KOPT-K1 (cell line): ENCODE measurements around the gene ATP6V1E1.

ENCODE experiments used
- H3K27ac ChIP-seq: fragments of 200-600 bp; sonication (generic); 2 replicates; pipeline ENCODE4 v1.5.1; 2016; ENCODE audit warnings: antibody characterized with exemption, mild to moderate bottlenecking, low read depth, low read length; ENCODE audit not compliant: poor library complexity, severe bottlenecking
- H3K36me3 ChIP-seq: fragments of 200-600 bp; sonication (generic); 2 replicates; pipeline ENCODE4 v1.5.1; 2017; ENCODE audit warnings: antibody characterized with exemption, mild to moderate bottlenecking, low read length, moderate library complexity; ENCODE audit not compliant: insufficient read depth
- H3K9me3 ChIP-seq: fragments of 200-600 bp; sonication (generic); 2 replicates; pipeline ENCODE4 v1.5.1; 2017; ENCODE audit warnings: antibody characterized with exemption, low read length, mild to moderate bottlenecking; ENCODE audit not compliant: insufficient read depth, poor library complexity, severe bottlenecking

ATP6V1E1 gene

DNA sequence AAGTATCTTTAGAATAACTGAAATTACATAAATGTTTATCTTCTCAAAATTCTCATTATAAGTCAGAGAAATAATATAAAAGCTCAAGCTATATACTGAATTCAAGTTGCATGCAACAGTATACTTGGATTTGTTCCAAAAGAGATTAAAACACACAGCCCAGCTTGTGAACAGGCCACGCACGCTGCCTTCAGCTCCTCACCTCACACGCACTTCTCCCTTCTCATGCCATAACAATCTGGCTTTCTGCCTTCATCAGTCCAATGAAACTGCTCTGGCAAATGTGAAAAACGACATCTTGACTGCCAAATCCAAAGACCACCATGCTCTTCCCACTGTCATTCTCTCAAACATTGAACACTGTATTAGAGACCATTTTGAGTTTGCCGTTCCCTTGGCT, 22.1 kb downstream of the ATP6V1E1 start:
- peaks cover 66% of the 10 kb centered on the region for H3K36me3 ChIP-seq
- H3K9me3 ChIP-seq: no peaks in the 10 kb centered on the region
- H3K27ac ChIP-seq: no peak overlapping the region

DNA sequence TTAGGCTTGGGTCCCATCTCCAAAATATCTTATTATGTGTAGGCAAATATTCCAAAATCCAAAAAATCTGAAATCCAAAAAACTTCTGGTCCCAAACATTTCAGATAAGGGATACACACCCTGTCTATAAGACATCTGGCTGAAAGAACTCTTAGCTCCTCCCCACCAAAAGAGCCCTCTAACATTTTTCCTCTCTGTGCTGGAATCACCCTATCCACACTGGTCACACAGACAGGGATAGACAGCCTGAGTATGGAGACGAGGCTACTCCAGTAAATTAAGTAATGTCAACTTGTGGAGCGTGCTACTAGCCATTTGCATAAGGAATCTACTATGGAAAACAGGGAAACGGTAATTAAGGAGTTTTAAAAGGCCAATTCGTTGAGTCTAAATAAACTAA, 24.9 kb downstream of the ATP6V1E1 start:
- Histone ChIP-seq H3K9me3 (no peaks in the 10 kb centered on the region), H3K36me3 (peaks cover 72% of the 10 kb centered on the region), H3K27ac (no peak overlapping the region)

DNA sequence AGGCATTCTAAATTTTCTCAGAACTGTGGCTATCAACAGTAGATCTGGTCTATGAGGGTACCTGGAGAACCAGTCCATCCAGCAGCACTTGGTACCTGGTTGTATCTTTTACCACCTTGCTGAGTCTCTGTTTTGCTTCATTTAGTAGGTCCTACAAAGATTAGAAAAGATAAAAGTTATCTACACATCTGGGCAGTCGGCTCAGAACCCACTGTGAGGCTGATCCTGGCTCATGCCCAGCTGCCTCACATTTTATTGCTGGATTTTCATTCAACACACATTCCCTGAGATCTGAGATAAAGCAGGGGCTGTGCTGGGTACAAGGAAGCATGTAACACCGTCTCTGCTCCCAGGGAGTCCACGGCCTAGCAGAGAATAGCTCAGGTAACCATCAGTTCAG, 27.5 kb downstream of the ATP6V1E1 start:
- H3K27ac ChIP-seq: no peak overlapping the region
- H3K36me3 ChIP-seq: peaks cover 73% of the 10 kb centered on the region
- no peaks in the 10 kb centered on the region for H3K9me3 ChIP-seq

DNA sequence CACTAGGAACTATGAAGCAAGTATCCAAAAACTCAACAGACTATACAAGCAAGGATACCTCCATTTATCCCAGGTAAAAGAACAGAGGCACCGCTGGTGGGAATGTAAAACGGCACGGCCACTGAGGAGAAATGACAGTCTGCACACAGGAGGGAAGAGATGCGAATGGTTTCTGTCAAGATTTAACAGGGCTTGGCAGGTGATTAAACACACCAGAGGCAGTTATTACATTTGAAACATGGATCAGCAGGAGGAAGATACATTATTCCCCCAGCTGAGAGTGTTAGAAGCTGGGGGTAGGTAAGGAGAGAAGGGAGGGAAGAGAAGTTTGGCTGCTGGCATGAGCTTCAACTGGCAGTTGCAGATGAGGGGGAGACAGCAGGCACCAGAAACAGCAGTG, 30.2 kb downstream of the ATP6V1E1 start:
- H3K36me3 ChIP-seq: peaks cover 86% of the 10 kb centered on the region
- H3K27ac ChIP-seq: no peak overlapping the region

DNA sequence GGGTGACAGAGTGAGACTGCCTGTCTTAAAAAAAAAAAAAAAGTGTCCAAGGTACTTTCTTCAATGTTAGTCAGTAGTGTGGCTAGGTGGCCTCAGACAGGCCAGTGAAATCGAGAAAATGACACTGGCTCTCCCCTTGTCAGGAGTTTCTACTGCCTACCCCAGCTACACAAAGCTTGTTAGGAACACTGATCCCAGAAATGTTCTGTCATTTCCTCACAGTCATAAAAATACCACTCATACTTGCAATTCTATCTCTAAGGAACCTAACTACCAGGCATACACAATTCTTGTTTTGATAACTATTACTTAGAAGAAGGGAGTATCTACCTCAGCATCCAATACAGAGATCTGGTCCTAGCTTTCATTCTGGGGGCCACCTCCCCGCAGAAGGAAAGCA, 31.3 kb downstream of the ATP6V1E1 start:
- no peak overlapping the region for H3K27ac ChIP-seq
- H3K9me3 ChIP-seq: no peaks in the 10 kb centered on the region
- H3K36me3 ChIP-seq: peaks cover 94% of the 10 kb centered on the region

More for the DNA sequence above, 30.2 kb downstream of the ATP6V1E1 start:
- no peaks in the 10 kb centered on the region for H3K9me3 ChIP-seq

DNA sequence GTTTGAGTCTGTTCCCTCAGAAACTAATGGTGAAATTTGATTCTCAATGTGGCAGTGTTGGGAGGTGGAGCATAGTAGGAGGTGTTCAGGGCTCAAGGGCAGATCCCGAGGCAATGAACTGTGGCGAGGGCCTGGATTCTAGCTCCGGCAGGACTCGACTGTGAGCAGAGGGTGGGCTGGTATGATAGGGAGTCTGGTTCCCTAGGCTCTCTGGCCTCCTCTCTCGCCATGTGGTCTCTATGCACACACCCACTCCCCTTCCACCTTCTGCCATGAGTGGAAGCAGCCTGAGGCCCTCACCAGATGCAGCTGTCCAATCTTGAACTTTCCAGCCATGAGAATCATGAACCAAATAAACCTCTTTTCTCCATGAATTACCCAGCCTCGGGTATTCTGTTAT, 32.3 kb downstream of the ATP6V1E1 start:
- Histone ChIP-seq H3K36me3 (peaks cover 100% of the 10 kb centered on the region), H3K27ac (no peak overlapping the region), H3K9me3 (no peaks in the 10 kb centered on the region)

DNA sequence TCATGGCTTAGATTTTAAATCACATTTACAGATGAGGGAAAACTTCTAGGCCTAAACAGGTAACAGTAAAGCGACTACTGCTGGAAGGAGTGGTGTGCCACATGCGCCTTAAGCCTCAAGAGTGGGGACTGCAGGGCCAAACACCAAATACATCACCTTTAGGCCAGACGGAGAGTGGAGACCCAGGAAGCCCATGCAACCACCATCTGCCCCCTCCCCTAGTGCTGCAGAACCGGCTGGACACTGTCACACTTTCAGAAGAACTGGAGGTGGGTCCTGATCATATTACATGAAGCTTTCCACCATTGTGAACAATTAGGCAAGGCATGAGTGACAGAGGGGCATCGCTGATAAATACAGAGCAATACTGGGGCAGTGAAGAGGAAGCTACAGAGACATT, 36.3 kb downstream of the ATP6V1E1 start:
- Histone ChIP-seq H3K27ac (no peak overlapping the region), H3K36me3 (peaks cover 80% of the 10 kb centered on the region)

DNA sequence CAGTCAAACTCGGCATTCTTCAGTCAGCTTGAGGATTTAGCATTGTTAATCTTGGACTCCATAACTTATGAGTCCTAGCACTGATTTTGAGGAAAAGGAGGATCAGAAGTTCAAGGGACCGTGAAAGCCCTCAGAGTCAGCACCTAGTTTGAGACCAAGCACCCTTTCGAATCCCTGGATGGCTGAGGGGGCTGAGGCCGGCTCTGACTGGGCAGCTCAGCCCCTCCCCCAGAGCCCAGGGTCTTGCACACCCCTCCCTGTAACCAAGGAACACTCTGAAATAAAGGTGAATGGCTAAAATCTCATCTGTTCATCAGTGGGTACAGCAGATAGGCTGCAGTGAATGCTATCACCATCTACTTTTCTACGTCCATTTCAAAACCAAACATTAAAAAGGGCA, 38.0 kb downstream of the ATP6V1E1 start:
- H3K36me3 ChIP-seq: peaks cover 63% of the 10 kb centered on the region
- H3K27ac ChIP-seq: no peak overlapping the region
- no peaks in the 10 kb centered on the region for H3K9me3 ChIP-seq

More for the DNA sequence above, 36.3 kb downstream of the ATP6V1E1 start:
- no peaks in the 10 kb centered on the region for H3K9me3 ChIP-seq

DNA sequence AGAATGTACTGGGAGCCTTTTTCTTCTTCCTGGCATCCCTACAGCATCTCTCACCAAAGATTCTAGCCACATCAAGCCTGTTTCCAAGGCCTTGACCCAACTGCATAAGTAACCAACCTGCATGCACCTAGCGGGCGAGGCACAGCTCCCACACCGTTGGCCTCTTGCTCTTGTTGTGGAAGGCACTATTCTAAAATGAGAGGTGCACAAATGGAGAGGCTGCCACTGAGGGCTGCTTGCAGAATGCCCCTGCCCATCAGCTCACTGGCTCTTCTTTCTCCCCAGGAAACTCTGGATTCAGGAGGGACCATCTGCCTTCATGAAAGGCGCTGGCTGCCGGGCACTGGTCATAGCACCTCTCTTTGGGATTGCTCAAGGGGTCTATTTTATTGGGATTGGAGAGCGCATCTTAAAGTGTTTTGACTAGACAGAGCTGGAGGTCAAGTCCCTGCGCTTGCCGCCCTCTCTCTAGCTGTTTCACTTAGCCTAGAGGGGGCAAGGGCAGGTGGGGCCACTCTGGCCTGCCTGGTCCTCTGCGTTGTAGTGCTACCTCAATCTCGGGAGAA, 38.7 kb downstream of the ATP6V1E1 start:
- Histone ChIP-seq H3K27ac (no peak overlapping the region), H3K36me3 (peaks cover 57% of the 10 kb centered on the region), H3K9me3 (no peaks in the 10 kb centered on the region)

DNA sequence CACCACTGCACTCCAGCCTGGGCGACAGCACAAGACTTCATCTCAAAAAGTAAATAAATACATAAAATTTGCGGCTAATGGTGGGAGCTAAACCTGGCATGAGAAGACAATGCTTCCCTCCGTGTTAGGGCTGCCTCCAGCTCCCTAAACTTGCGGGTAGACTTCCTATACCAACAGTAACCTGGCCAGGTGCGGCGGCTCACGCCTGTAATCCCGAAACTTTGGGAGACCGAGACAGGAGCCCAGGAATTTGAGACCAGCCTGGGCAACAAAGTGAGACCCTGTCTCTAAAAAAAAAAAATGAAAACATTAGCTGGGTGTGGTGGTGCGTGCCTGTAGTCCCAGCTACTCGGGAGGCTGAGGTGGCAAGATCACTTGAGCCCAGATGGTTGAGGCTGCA, 39.9 kb downstream of the ATP6V1E1 start:
- Histone ChIP-seq H3K36me3 (peaks cover 44% of the 10 kb centered on the region), H3K9me3 (no peaks in the 10 kb centered on the region), H3K27ac (no peak overlapping the region)

DNA sequence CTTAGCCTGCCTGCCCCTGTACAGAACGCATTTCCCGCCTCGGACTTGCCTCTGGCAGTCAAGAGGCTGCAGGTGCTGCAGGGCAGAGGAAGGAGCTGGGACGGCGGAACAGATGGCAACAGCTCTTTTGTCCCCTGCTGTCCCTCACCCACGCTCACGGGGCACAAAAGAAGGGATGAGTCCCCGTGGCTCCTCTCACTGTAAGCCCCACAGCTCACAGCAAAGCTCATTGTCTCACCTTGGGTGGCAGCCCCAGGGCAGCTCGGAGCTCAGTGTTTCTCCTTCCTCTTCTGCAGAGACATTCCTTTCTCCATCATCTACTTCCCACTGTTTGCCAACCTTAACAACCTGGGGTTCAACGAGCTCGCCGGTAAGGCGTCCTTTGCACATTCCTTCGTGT, 40.9 kb downstream of the ATP6V1E1 start:
- Histone ChIP-seq H3K36me3 (peaks cover 34% of the 10 kb centered on the region), H3K9me3 (no peaks in the 10 kb centered on the region), H3K27ac (no peak overlapping the region)

DNA sequence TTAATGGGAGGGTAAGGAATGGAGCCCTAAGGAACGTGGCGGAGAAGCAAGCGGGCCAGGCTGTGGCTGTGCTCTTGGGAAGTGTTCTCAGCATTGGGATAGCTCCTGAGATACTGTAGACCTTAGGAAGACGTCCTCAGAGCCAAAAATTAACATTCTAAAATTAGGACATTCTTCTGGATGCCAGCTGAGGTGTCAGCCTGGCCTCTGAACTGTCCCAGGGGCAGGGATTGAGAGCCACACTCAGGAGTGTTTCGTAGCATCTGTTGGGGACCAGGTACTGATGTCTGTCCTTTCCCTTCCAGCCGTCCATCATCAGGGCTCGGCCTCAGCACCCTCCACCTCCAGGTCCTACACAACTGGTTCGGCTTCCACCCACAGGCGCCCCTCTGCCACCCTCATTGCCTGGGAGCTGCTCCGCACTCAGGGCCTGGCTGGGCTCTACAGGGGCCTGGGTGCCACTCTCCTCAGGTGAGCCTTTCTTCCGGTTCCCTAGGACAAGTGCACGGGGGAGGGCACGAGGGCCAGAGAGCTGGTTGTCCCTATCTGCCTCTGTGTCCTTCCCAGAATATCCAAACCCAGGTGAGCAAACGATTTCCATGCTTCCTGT, 41.6 kb downstream of the ATP6V1E1 start:
- H3K36me3 ChIP-seq: peaks cover 27% of the 10 kb centered on the region
- H3K9me3 ChIP-seq: no peaks in the 10 kb centered on the region
- H3K27ac ChIP-seq: no peak overlapping the region

DNA sequence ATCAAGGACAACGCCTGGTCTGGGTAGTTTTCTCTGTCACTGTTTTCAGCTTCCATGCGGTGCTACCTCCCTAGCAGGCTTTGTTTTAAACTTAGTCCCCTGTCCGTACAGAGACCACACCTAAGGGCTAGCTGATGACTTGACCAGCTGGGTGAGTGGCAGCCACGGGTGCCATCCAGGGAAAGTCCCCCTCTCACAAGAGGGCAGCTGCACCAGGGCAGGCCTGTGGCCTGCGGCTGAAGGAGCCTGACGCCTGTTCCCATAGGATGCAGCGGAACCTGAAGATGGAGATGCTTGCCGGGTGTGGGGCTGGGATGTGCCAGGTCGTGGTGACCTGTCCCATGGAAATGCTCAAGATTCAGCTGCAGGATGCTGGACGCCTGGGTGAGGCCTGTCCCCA, 45.4 kb downstream of the ATP6V1E1 start:
- H3K27ac ChIP-seq: no peak overlapping the region
- no peaks in the 10 kb centered on the region for H3K36me3 ChIP-seq
- H3K9me3 ChIP-seq: no peaks in the 10 kb centered on the region

DNA sequence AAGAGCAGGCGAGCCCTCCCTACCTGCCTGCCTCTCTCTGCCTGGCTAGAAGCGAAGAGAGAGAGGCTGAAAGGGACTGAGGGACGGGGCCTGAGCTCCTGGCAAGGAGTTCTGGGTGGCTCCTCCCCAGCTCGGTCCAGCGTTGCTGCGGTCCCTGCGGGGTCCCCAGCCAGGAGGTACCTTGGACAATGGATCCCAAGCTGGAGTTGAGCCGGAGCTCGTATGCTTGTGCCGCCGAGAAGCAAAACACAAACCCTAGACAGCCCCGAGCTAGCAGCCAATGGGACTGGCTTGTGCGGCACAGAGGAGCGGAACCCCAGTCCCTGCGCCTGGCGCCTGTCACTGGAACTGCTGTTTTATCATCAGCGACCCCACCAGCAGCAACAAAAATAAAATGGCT, 46.9 kb downstream of the ATP6V1E1 start:
- no peaks in the 10 kb centered on the region for H3K36me3 ChIP-seq
- H3K9me3 ChIP-seq: no peaks in the 10 kb centered on the region
- no peak overlapping the region for H3K27ac ChIP-seq

DNA sequence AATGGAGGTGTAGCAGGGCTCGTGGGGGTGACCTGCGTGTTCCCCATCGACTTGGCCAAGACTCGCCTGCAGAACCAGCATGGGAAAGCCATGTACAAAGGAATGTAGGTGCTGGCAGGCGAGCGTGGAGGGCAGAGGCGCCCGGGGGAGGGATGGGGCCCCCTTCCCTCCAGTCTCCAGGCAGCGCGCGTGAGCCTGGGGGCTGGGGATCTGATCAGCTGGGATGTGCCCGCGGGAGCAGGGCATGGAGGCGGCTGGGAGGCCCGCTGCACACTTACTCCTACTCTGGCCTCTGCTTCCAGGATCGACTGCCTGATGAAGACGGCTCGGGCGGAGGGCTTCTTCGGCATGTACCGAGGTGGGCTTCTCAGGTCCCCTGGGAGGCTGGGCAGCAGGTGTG, 47.5 kb downstream of the ATP6V1E1 start:
- no peak overlapping the region for H3K27ac ChIP-seq
- H3K36me3 ChIP-seq: no peaks in the 10 kb centered on the region
- H3K9me3 ChIP-seq: no peaks in the 10 kb centered on the region

DNA sequence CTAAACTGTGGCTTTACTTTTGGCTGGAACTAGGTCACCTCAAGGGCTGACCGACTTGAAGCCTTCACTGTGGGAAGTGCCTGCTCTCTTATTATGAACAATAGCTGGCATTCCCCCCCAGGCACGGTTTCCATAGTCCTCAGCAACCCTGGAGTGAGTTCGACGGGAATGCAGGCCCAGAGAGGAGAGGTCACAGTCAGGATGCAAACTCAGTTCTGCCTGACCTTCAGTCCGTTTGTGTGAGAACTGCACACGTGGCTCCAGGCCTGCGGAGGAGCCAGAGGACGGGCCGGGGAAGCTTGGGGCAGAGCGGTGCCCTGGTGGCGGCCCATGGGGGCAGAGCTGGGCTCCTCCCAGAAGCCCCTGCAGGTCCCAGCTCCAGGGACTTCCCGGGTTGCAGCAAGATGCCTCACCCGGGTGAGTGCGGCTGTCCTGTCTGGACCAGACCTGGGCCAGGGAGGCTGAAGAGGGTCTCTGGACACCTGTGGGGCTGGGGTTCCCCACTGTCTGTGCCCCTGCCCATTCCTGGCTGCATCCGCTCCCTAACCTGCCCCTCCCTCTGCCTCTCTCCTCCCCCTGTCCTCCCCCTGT, 48.0 kb downstream of the ATP6V1E1 start:
- Histone ChIP-seq H3K27ac (no peak overlapping the region), H3K9me3 (no peaks in the 10 kb centered on the region), H3K36me3 (no peaks in the 10 kb centered on the region)
